Heart right ventricle (tissue), 16 donors: ENCODE data around the gene HOXD11. TPM values are rescaled to one million over a fixed set of nuclear protein-coding genes. Genes with fewer than 3 reads are reported as not detected.

Experiments
- ATAC-seq, 8 donors: fragments of 200-7000 bp; cut with Tn5 transposase; one replicate each; pipeline ENCODE4 v1.9.1; 2020; ENCODE audit warnings: mild to moderate bottlenecking in 8 of 8, moderate library complexity in 8 of 8, moderate number of reproducible peaks in 1 of 8
- DNase-seq, 2 donors: peaks; one replicate each; pipeline ENCODE4 v3.0.0-alpha.2; 2020
- H3K27ac ChIP-seq, 10 donors: fragments of 200-600 bp; sonication (generic) in 2 of 10; one replicate each; pipeline versions ENCODE4 v1.5.0 to v1.8.0; 2020 to 2022; ENCODE audit warnings: mild to moderate bottlenecking in 3 of 10
- H3K27me3 ChIP-seq, 7 donors: fragments of 200-600 bp; one replicate each; pipeline ENCODE4 v1.8.0; 2021 to 2022; ENCODE audit warnings: mild to moderate bottlenecking in 2 of 7
- H3K36me3 ChIP-seq, 9 donors: fragments of 200-600 bp; sonication (generic) in 1 of 9; one replicate each; pipeline versions ENCODE4 v1.5.0 to v1.8.0; 2020 to 2022; ENCODE audit warnings: mild to moderate bottlenecking in 2 of 9
- H3K4me1 ChIP-seq, 9 donors: fragments of 200-600 bp; sonication (generic) in 1 of 9; one replicate each; pipeline versions ENCODE4 v1.5.0 to v1.8.0; 2020 to 2022; ENCODE audit warnings: mild to moderate bottlenecking in 4 of 9
- H3K4me3 ChIP-seq, 10 donors: fragments of 200-600 bp; sonication (generic) in 2 of 10; one replicate each; pipeline versions ENCODE4 v1.5.0 to v1.8.0; 2020 to 2022; ENCODE audit warnings: mild to moderate bottlenecking in 7 of 10, moderate library complexity in 2 of 10
- H3K9me3 ChIP-seq, 11 donors: fragments of 200-600 bp in 10 of 11; sonication (generic) in 2 of 11; one replicate each; pipeline versions ENCODE4 v1.5.0 to v1.8.0; 2013 to 2022; ENCODE audit warnings: mild to moderate bottlenecking in 2 of 11, control low read depth in 1 of 11, moderate library complexity in 1 of 11
- CTCF ChIP-seq, 9 donors: fragments of 200-600 bp; sonication (generic) in 2 of 9; IDR thresholded peaks; one replicate each; pipeline versions ENCODE4 v1.5.0 to v1.8.0; 2021 to 2022; ENCODE audit warnings: antibody characterized with exemption in 9 of 9, mild to moderate bottlenecking in 5 of 9, moderate library complexity in 1 of 9
- WGBS, 2 donors: extraction: QIAGEN DNeasy Blood & Tissue Kit; methylation state at CpG; one replicate each; pipeline ENCODE4 v1.1.7; 2013; ENCODE audit warnings: inconsistent platforms in 1 of 2; 5-methylcytosine and 5-hydroxymethylcytosine counted together
- intact Hi-C, 10 donors: fragments of 100-400 bp; cut with DNase I; formaldehyde crosslinking; loops; one replicate each; pipeline versions ENCODE4 v1.11.1 to v1.14.2; 2022
- polyA plus RNA-seq, 2 donors: library from polyadenylated mRNA; stranded (reverse); fragments of 200-250 nt; gene quantifications; one replicate each; pipeline ENCODE4 v1.2.3, GENCODE V29; 2013
- total RNA-seq, 10 donors: library from RNA; stranded (reverse); fragmentation: NEBNext Ultra II Directional in 3 of 10; extraction: Animal tissue kit (Norgen Biotek cat#: 25700) in 3 of 10; gene quantifications; one replicate each; pipeline versions ENCODE4 v1.2.1 to v1.2.4, GENCODE V29; 2021 to 2023
- donor health status: Arrhythmogenic right ventricular cardiomyopathy.
- donor health status: ischemic (EF 13 %, LVEDD 7.1; RV severe dilation, severe dysfunction).
- donor health status: healthy with polysubstance abuse.
- donor health status: DM: no; HTN: yes; CAD: no.
- donor health status: DM: no; HTN: no; CAD: no.
- donor health status: ischemic (EF 25% LVEDD 6.9; RV normal size, moderate dysfunction).
- donor health status: ischemic (EF 25% LVEDD 5.7; RV mildly dilated, moderate dysfunction).
- donor health status: healthy.
- donor health status: DM: yes; HTN: yes; CAD: no.
- donor health status: Ischemic cardiomyopathy.
- donor health status: ischemic (EF 35%, LVEDD 5.7; RV mildly dilated, moderate dysfunction).
- donor health status: nonischemic (EF 11% LVEDD 7.7; RV severe dilation, severe dysfunction).
- donor health status: DM: yes; HTN: yes; CAD: no.
- donor health status: PGD.
- donor health status: ischemic (EF 29% LVEDD 5.4; RV normal size, mild dysfunction).
- donor health status: nonischemic (EF 23%, LVEDD 6.1; RV moderate dilation, normal function).

The HOXD11 gene
- total and polyA plus RNA-seq, 12 donors, result not detected

DNA sequence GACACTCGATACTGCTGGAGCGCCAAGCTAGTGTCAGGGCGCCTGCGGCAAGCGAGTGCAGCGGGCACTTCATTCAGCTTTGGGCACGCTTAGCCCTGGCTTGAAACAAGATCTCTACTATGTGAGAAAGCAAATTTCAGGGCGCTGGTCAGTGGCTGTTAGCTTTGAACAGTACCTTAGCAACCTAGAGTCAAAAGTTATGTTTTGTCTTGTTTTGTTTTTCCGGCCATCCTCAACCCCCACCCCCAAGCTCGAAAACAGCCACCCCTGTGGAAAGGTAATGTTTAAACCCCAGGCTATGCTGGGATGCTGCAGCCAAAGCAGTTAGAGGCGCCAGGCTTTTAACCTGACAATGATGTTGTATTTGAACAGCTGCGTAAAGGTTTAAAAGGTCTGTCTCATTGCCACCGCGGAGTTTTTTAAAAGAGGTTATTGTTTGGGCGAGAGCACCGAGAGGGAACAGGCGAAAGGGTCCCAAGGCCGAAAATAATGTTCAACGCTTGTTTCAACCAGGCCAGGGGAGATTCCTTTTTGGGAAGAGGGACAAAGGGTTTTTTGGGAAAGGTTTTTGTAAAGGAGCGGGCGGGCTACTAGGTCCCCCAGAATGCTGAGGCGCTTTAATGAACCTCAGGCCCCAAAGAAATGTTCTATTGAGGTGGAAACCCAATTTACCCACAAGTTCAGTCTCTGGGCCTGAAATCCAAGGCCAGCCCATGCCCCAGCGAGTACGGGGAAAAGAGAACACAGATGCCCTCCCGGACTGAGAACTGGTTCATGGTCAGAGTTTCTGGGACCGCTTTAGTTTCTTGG, 7.2 kb downstream of the HOXD11 start:
- WGBS, 2 donors, result 7 to 11% methylated on average over 26 of the region's 26 CpGs
- no peak for TF ChIP-seq CTCF (IDR thresholded peaks at IDR 0.05)
- ATAC-seq (no peak), DNase-seq (no peak)
- H3K4me3 ChIP-seq, result no peak overlapping the region
- no peaks in the 10 kb centered on the region for H3K9me3 ChIP-seq
- intact Hi-C loops, result no loop called here
- peaks cover 68 to 100% (median 100%) of the 10 kb centered on the region in 7 donors for H3K27me3 ChIP-seq
- H3K36me3 ChIP-seq, result no peaks in the 10 kb centered on the region
- H3K4me1 ChIP-seq, result peaks cover 0 to 5% (median 0%) of the 10 kb centered on the region in 9 donors
- H3K27ac ChIP-seq, result no peak overlapping the region

- peaks cover 0 to 5% (median 0%) of the 10 kb centered on the region in 9 donors for H3K4me1 ChIP-seq
- ATAC-seq, result no peak
- WGBS, 2 donors, result 17 to 18% methylated on average over 16 of the region's 16 CpGs
- no peaks in the 10 kb centered on the region for H3K36me3 ChIP-seq
- no peak overlapping the region for H3K4me3 ChIP-seq
- H3K9me3 ChIP-seq, result no peaks in the 10 kb centered on the region
- DNase-seq, result no peak
- no peak overlapping the region for H3K27ac ChIP-seq
- intact Hi-C loops, result no loop called here
- no peak for TF ChIP-seq CTCF (IDR thresholded peaks at IDR 0.05)
- peaks cover 63 to 100% (median 100%) of the 10 kb centered on the region in 7 donors for H3K27me3 ChIP-seq
Observed at GRCh38 chr2:176114930-176115625, 8.0 kb downstream of the HOXD11 start.

GRCh38 chr2:176115883-176116813, 9.1 kb downstream of the HOXD11 start, which contains the start of gene HOXD10:
Gene HOXD10 (plus strand): TSS chr2:176116778. CDS start chr2:176116834, 56 bp downstream.
- no peaks in the 10 kb centered on the region for H3K36me3 ChIP-seq
- WGBS, 2 donors, result 3 to 6% methylated on average over 57 to 66 of the region's 66 CpGs
- ATAC-seq (peak in 3 of 8 donors; percentile 38 to 53 (median 39)), DNase-seq (no peak)
- peak in 1 of 9 donors; percentile 8 for TF ChIP-seq CTCF (IDR thresholded peaks at IDR 0.05)
- no peak within 1 kb of the TSS for H3K27ac ChIP-seq
- no peaks in the 10 kb centered on the region for H3K9me3 ChIP-seq
- no peak within 1 kb of the TSS for H3K4me3 ChIP-seq
- H3K27me3 ChIP-seq, result peaks cover 67 to 100% (median 100%) of the 10 kb centered on the region in 7 donors
- intact Hi-C loops, result no loop called here
- peaks cover 0 to 5% (median 0%) of the 10 kb centered on the region in 9 donors for H3K4me1 ChIP-seq
